Fibroblast of pulmonary artery (primary cell): ENCODE measurements around the gene GANC.
A peak's percentile ranks its signal among the peaks of the same experiment; 100 is the strongest.

ENCODE experiments used
- DNase-seq: peaks from one replicate; pipeline ENCODE4 v3.0.0-alpha.2; 2010; ENCODE audit warnings: low read depth
- H3K4me3 ChIP-seq: replicated peaks from 2 replicates; pipeline ENCODE4 v1.5.1; 2011; ENCODE audit warnings: low read depth, mild to moderate bottlenecking, control low read depth, low read length, moderate library complexity
- TF ChIP-seq, protein P1 (sequence below): IDR thresholded peaks from 2 replicates; pipeline ENCODE4 v1.5.1; 2011; ENCODE audit warnings: mild to moderate bottlenecking, control low read depth, low read length, inconsistent platforms; ENCODE audit errors: missing control alignments

The GANC gene

DNA sequence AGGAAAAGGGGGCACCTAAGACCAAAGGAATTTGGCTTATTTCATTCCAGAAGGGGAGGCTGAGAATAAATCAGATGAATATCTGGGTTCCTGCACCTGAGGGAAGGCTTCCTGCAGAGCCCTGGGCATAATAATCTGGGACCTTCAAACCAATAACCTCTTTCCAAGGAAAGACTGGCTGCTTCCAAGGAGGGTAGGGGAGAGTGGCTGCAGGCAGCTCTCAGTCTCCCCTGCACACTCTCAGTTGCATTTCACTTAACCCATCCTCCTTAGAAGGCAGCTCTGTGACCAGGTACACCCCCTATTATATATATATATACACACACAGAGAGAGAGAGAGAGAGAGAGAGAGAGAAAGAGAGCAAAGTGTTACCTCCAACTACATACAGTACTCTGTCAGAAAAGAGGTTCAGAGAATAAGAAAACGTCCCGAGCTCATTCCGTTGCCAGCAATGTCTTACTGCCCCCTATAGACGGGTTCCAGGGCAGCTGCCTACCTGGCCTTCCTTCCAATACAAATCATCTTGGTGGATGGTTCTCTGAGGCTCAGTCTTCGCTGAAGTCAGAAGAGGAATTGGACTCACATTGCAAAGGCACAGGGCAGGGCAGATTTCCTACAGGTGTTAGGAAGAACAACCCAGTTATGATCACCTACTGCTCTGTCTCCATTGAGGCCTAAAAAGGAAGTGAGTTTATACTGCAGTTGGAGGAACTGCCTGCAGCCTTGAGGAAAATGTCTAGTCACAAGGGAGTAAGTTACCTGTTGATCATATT is 112.4 kb downstream of the GANC start:
- TF ChIP-seq, protein P1, sequence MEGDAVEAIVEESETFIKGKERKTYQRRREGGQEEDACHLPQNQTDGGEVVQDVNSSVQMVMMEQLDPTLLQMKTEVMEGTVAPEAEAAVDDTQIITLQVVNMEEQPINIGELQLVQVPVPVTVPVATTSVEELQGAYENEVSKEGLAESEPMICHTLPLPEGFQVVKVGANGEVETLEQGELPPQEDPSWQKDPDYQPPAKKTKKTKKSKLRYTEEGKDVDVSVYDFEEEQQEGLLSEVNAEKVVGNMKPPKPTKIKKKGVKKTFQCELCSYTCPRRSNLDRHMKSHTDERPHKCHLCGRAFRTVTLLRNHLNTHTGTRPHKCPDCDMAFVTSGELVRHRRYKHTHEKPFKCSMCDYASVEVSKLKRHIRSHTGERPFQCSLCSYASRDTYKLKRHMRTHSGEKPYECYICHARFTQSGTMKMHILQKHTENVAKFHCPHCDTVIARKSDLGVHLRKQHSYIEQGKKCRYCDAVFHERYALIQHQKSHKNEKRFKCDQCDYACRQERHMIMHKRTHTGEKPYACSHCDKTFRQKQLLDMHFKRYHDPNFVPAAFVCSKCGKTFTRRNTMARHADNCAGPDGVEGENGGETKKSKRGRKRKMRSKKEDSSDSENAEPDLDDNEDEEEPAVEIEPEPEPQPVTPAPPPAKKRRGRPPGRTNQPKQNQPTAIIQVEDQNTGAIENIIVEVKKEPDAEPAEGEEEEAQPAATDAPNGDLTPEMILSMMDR = peak; percentile 95
- DNase-seq = peak; percentile 75
- H3K4me3 ChIP-seq = no peak overlapping the region

- no peak for DNase-seq
- H3K4me3 ChIP-seq = no peak overlapping the region
- TF ChIP-seq, protein P1 = no peak
Observed at GRCh38 chr15:42385980-42386700, 113.1 kb downstream of the GANC start.

GRCh38 chr15:42387603-42388002 is 114.6 kb downstream of the GANC start:
- TF ChIP-seq, protein P1 = no peak
- DNase-seq = no peak
- H3K4me3 ChIP-seq = no peak overlapping the region

DNA sequence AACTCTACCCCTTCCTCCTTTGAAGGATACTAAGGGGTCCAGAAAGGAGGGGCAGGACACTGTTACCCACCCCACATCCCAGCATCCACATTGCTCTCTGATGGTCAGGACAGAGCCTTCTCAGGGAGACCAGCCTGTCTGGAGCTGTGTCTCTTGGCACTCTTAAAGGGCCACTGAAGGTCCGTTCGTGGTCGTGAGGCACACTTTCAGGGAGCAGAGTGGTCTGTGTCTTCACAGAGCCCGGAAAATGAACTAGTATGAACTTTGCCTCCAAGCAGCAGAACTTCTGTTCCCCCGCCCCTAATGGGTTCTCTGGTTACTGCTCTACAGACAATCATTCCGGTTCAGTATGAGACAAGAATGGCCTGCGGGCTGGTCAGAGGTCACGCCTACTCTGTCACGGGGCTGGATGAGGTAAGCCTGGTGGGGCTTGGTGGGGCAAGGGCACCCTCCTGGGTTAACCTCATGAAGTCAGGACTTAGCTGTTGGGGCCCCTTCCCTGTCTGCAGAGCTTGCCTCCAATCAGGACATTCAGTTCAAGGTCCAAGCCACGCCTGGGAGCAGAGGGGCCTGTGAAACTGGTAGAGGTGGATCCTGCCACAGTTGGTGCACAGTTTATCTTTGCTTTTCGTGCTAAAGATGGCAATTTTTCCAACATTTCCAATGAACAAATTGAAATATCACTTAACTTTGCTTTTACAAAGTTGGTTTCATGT is 119.5 kb downstream of the GANC start:
- TF ChIP-seq, protein P1 = no peak
- no peak for DNase-seq
- no peak overlapping the region for H3K4me3 ChIP-seq

DNA sequence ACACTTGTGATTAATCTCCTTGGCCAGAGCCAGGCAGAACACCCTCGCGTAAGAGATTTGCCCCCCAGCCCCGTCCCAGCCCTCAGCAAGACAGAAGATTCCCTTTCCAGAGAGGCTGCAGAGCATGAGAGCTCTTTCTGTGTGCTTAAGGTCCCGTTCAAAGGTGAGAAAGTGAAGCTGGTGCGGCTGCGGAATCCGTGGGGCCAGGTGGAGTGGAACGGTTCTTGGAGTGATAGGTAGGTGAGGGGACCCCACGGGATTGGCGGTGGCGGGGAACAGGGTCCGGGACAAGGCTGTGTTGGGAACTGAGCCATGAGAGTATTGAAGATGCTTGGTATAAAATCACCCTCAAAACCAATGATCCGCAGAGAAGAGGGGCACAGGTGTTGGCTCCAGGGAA is 121.1 kb downstream of the GANC start:
- no peak for DNase-seq
- H3K4me3 ChIP-seq = no peak overlapping the region

DNA sequence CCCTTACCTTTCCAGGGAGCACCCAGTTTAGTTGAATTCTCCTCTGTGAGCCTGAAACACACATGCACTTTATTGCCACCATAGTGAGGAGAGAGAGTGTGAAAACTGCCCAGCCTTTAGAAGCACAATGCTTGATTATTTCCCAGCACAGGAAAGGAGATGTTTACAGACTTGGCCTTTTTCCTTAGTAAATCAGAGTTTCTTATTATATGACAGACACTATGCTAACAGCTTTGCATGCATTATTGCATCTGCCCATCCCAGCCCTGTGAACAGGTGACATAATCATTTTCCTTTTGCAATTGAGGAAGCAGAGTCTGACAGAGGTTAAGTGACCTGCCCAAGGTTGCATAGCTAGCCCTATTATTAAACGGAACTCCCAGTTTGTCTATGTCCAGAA is 122.8 kb downstream of the GANC start:
- DNase-seq = no peak
- TF ChIP-seq, protein P1 = no peak
- no peak overlapping the region for H3K4me3 ChIP-seq

More for the DNA sequence above, 121.1 kb downstream of the GANC start:
- TF ChIP-seq, protein P1 = no peak
